ENCODE data around the gene UBXN1.
A peak's percentile ranks its signal among the peaks of the same experiment; 100 is the strongest.

Gene UBXN1

DNA sequence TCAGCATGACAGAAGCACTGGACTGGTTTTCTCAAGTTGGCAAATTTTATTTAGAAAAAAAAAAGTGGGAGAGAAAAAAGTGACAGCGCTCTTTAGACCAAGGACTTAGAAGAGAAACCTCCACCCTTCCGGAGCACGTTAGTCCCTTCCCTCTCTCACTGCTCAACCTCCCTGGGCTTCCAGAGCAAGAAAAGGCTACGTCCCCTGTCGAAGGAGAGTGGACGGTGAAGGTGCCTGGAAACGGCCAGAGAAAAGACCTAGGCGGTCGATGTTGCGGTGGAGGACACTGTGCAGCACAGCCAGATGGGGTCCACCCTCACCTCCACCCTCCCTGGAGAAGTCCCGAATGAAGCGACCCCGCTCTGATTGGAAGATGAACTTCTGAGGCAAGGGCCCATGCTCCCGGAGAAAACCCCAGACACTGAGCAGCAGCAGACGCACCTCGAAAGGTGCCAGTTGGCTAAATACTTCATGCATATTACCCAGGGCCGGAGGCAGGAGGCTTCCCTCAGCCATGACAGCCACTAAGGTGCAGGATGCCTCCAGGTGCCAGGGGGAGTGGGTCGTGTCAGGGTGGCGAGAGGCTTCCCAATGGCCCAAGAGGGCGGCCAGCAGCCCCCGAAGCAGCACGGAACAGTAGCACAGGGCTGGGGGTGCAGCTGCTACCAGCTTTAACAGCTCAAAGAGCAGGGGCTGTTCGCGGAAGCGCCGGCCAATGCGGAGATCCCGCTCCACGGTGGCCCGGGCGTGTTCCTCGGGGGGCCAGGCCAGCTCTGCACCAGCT lies 31.9 kb downstream of the UBXN1 start:
- Histone ChIP-seq H3K36me3 (ENCODE audit: low read depth) (peaks cover 48% of the 10 kb centered on the region), H3K4me3 (ENCODE audit: severe bottlenecking) (no peak overlapping the region), H3K27me3 (ENCODE audit: insufficient read depth, poor library complexity, severe bottlenecking) (no peaks in the 10 kb centered on the region), H3K27ac (ENCODE audit: poor library complexity, severe bottlenecking) (peak overlapping the region; percentile 69), H3K9me3 (ENCODE audit: severe bottlenecking) (no peaks in the 10 kb centered on the region), H3K4me1 (ENCODE audit: insufficient read depth, poor library complexity, severe bottlenecking) (no peaks in the 10 kb centered on the region)
- DNase-seq (ENCODE audit: low spot score) (no peak), ATAC-seq (ENCODE audit: low read depth) (no peak)
- TF ChIP-seq, protein P1, sequence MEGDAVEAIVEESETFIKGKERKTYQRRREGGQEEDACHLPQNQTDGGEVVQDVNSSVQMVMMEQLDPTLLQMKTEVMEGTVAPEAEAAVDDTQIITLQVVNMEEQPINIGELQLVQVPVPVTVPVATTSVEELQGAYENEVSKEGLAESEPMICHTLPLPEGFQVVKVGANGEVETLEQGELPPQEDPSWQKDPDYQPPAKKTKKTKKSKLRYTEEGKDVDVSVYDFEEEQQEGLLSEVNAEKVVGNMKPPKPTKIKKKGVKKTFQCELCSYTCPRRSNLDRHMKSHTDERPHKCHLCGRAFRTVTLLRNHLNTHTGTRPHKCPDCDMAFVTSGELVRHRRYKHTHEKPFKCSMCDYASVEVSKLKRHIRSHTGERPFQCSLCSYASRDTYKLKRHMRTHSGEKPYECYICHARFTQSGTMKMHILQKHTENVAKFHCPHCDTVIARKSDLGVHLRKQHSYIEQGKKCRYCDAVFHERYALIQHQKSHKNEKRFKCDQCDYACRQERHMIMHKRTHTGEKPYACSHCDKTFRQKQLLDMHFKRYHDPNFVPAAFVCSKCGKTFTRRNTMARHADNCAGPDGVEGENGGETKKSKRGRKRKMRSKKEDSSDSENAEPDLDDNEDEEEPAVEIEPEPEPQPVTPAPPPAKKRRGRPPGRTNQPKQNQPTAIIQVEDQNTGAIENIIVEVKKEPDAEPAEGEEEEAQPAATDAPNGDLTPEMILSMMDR (IDR thresholded peaks at IDR 0.05; ENCODE audit: poor library complexity, severe bottlenecking): no peak

DNA sequence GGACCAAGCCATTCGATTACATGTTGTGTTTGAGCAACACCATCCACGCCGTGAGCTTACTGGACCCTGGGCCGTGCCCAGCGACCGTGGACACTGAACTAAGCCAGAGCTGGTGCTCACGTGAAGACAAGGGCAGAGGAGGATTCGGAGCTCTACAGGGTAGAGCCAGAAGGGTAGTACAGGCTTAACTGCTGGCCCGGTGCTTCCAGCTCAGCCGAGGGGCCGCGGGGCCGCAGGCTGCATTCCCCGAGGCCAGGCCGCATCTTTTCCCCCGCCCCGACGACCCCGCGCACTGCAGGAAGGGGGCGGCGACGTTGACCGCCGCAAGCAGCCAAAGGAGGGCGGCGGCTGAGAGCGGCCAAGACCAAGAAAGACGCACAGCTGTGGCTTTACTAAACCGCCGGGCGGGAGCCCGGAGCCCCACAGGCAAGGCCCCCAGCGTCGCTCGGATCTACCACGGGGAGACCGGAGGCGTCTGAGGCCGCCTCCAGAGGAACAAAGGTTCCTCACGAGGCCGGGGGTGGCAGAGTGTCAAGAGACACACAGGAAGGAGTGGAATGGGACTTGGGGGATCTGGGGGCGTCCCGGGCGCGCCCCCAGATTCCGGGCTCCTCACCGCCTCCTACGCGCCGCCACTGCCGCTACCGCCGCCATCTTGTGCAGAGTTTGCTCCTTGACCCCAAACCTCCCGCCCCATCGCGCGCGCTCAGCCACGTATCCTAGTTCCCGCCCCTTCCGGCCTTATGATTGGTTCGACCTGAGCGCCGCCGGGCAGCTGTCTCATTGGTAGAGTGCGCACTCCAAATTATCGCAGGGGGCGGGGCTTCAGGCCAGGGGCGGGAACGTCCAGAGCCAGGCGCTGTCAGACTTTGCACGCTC lies 32.7 kb downstream of the UBXN1 start, which contains the start of gene GANAB:
Gene GANAB (minus strand): TSS at position 668 of the 879 bp plus-strand sequence. CDS start 14 bp downstream, at position 654.
- H3K36me3 ChIP-seq (ENCODE audit: low read depth): peaks cover 48% of the 10 kb centered on the region
- peak; percentile 99 for DNase-seq (ENCODE audit: low spot score)
- peak; percentile 97 for ATAC-seq (ENCODE audit: low read depth)
- TF ChIP-seq, protein P1 (IDR thresholded peaks at IDR 0.05; ENCODE audit: poor library complexity, severe bottlenecking): no peak
- H3K4me1 ChIP-seq (ENCODE audit: insufficient read depth, poor library complexity, severe bottlenecking): no peaks in the 10 kb centered on the region
- H3K4me3 ChIP-seq (ENCODE audit: severe bottlenecking): peak within 1 kb of the TSS; percentile 97
- peak within 1 kb of the TSS; percentile 69 for H3K27ac ChIP-seq (ENCODE audit: poor library complexity, severe bottlenecking)
- no peaks in the 10 kb centered on the region for H3K27me3 ChIP-seq (ENCODE audit: insufficient read depth, poor library complexity, severe bottlenecking)
- H3K9me3 ChIP-seq (ENCODE audit: severe bottlenecking): no peaks in the 10 kb centered on the region

DNA sequence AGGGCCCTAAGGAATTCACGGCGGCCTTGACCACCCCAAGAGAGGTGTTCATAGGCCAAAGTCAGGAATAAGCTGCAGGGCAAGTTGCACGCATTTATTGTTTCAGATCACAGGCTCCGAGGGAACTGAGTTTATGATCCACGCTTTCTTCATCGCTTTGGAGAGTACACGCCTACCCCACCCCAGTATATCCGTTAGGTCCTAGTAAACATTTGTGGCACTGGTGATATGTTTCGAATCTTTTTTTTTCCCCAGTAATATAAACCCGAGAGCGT lies 33.3 kb downstream of the UBXN1 start:
- H3K4me1 ChIP-seq (ENCODE audit: insufficient read depth, poor library complexity, severe bottlenecking): no peaks in the 10 kb centered on the region

DNA sequence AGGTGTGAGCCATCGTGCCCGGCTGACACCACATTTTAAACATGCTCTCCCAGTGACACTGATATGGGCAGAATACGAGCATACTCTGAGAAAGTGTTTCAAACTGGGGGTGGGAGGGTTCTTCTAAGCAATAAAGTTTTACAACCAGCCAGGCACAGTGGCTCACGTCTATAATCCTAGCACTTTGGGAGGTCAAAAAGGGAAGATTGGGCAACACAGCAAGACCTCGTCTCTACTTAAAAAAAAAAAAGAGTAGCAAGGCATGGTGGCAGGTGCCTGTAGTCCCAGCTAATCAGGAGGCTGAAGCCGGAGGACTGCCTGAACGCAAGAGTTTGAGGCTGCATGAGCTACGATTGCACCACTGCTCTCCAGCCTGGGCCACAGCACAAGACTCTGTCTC lies 34.7 kb downstream of the UBXN1 start:
- no peaks in the 10 kb centered on the region for H3K27me3 ChIP-seq (ENCODE audit: insufficient read depth, poor library complexity, severe bottlenecking)
- peaks cover 48% of the 10 kb centered on the region for H3K36me3 ChIP-seq (ENCODE audit: low read depth)
- no peaks in the 10 kb centered on the region for H3K9me3 ChIP-seq (ENCODE audit: severe bottlenecking)
- H3K4me3 ChIP-seq (ENCODE audit: severe bottlenecking): no peak overlapping the region
- DNase-seq (ENCODE audit: low spot score) (no peak), ATAC-seq (ENCODE audit: low read depth) (no peak)
- H3K27ac ChIP-seq (ENCODE audit: poor library complexity, severe bottlenecking): no peak overlapping the region
- TF ChIP-seq, protein P1 (IDR thresholded peaks at IDR 0.05; ENCODE audit: poor library complexity, severe bottlenecking): no peak
- H3K4me1 ChIP-seq (ENCODE audit: insufficient read depth, poor library complexity, severe bottlenecking): no peaks in the 10 kb centered on the region

More for the DNA sequence above, 33.3 kb downstream of the UBXN1 start:
- DNase-seq (ENCODE audit: low spot score): no peak
- peaks cover 48% of the 10 kb centered on the region for H3K36me3 ChIP-seq (ENCODE audit: low read depth)
- TF ChIP-seq, protein P1 (IDR thresholded peaks at IDR 0.05; ENCODE audit: poor library complexity, severe bottlenecking): no peak
- peak overlapping the region; percentile 69 for H3K27ac ChIP-seq (ENCODE audit: poor library complexity, severe bottlenecking)
- no peaks in the 10 kb centered on the region for H3K9me3 ChIP-seq (ENCODE audit: severe bottlenecking)
- ATAC-seq (ENCODE audit: low read depth): no peak
- peak overlapping the region; percentile 97 for H3K4me3 ChIP-seq (ENCODE audit: severe bottlenecking)
- H3K27me3 ChIP-seq (ENCODE audit: insufficient read depth, poor library complexity, severe bottlenecking): no peaks in the 10 kb centered on the region

Data from RWPE2 (cell line).